ENCODE measurements around the gene CXorf66. TPM values are rescaled to one million over a fixed set of nuclear protein-coding genes. Genes with fewer than 3 reads are reported as not detected.

Gene CXorf66
- total RNA-seq, 5 donors from 2014 or later (not counting 1 experiment from before 2014, with no cell fraction given) = not detected

DNA sequence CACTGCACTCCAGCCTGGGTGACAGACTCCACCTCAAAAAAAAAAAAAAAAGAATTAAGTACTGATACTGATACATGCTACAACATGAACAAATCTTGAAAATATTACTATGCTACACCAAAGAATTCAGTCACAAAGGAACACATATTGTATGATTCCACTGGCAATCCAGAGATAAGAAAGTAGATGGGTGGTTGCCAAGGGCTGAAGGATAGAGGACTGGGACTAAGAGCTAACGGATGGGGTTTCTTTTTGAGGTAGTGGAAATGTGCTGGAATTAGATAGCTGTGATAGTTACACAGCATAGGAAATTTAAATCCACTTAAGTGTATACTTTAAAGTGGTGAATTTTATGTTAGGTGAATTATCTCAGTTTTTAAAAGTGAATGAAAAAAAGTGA lies 45.0 kb downstream of the CXorf66 start:
- ChIA-PET POLR2A (no interaction called here), CTCF (interaction anchor here in 1 of 2 donors (0.7 to 1.1 kb wide), 2 partner anchors 10 to 144 kb away, joined by 3 read pairs; no protein-coding TSS in a partner anchor)
- H3K27me3 ChIP-seq (replicated peaks in 1 of 2; ENCODE audit: control insufficient read depth in 2 of 2, extremely low read depth in 1 of 2, insufficient read depth in 2 of 2, low read length in 1 of 2) = no peaks in the 10 kb centered on the region
- peaks cover 7% of the 10 kb centered on the region for H3K36me3 Mint-ChIP-seq
- no peak overlapping the region for H3K27ac Mint-ChIP-seq
- H3K27me3 Mint-ChIP-seq = no peaks in the 10 kb centered on the region
- no CpG with 5 or more reads among the region's 1 CpG for WGBS (ENCODE audit: insufficient coverage)
- H3K4me1 Mint-ChIP-seq = peaks cover 4 to 35% (median 23%) of the 10 kb centered on the region in 3 donors
- no peak overlapping the region for H3K4me3 ChIP-seq (ENCODE audit: control insufficient read depth in 1 of 2, extremely low read depth in 1 of 2, low read length in 1 of 2)
- H3K9me3 Mint-ChIP-seq = no peaks in the 10 kb centered on the region
- H3K4me3 Mint-ChIP-seq = no peak overlapping the region
- no peak for ATAC-seq (replicated peaks in 1 of 4)
- no peak for DNase-seq
- no peaks in the 10 kb centered on the region for H3K36me3 ChIP-seq (ENCODE audit: control insufficient read depth in 2 of 2, extremely low read depth in 1 of 2, insufficient read depth in 1 of 2, low read length in 1 of 2)
- H3K4me1 ChIP-seq (ENCODE audit: control insufficient read depth in 1 of 2, extremely low read depth in 1 of 2, insufficient read depth in 2 of 2, low read length in 2 of 2) = no peaks in the 10 kb centered on the region
- H3K27ac ChIP-seq (ENCODE audit: low read length) = no peak overlapping the region
- H3K9me3 ChIP-seq = no peaks in the 10 kb centered on the region

DNA sequence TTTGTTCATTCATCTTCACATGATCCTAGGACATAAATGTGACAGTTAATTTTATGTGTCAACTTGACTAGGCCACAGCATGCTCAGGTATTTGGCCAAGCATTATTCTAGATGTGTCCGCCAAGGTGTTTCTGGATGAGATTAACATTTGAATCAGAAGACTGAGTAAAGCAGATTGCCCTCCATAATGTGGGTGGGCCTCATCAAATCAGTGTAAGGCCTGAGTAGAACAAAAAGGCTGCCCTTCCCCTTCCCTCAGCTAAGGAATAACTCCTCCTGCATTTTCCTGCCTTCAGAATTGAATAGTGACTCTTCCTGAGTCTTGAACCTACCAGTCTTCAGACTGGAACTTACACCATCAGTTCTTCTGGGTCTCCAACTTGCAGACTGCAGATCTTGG lies 50.9 kb downstream of the CXorf66 start:
- Mint-ChIP-seq H3K27me3 (peaks cover 0 to 9% of the 10 kb centered on the region in 2 donors), H3K9me3 (no peaks in the 10 kb centered on the region), H3K4me3 (no peak overlapping the region), H3K27ac (no peak overlapping the region), H3K4me1 (peaks cover 17 to 33% (median 22%) of the 10 kb centered on the region in 3 donors), H3K36me3 (peaks cover 11% of the 10 kb centered on the region)
- H3K4me3 ChIP-seq (ENCODE audit: control insufficient read depth in 1 of 2, extremely low read depth in 1 of 2, low read length in 1 of 2) = no peak overlapping the region
- ATAC-seq (replicated peaks in 1 of 4) (no peak), DNase-seq (no peak)
- H3K27me3 ChIP-seq (replicated peaks in 1 of 2; ENCODE audit: control insufficient read depth in 2 of 2, extremely low read depth in 1 of 2, insufficient read depth in 2 of 2, low read length in 1 of 2) = no peaks in the 10 kb centered on the region
- POLR2A ChIA-PET = no interaction called here
- H3K9me3 ChIP-seq = no peaks in the 10 kb centered on the region
- CTCF ChIA-PET = no interaction called here
- no peak overlapping the region for H3K27ac ChIP-seq (ENCODE audit: low read length)
- H3K36me3 ChIP-seq (ENCODE audit: control insufficient read depth in 2 of 2, extremely low read depth in 1 of 2, insufficient read depth in 1 of 2, low read length in 1 of 2) = no peaks in the 10 kb centered on the region
- no peaks in the 10 kb centered on the region for H3K4me1 ChIP-seq (ENCODE audit: control insufficient read depth in 1 of 2, extremely low read depth in 1 of 2, insufficient read depth in 2 of 2, low read length in 2 of 2)
- no CpG with 5 or more reads among the region's 1 CpG for WGBS (ENCODE audit: insufficient coverage)

DNA sequence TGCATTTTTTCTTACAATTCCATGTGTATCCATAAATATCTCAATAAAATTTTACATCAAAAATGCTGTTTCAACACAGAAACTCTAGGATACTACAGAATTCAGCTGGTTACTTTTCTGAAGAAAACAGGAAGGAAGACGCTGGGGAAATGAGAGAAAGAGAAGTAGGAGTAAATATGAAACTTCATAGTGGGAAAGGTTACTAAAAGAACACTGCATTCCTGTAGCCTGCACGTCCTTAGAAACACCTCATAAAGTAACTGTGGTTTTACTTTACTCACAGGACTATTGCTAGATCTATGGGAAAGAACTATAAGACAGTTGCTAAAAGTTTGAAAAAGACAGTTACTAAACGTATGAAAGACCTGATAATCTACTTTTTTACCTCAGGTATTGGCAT lies 55.6 kb downstream of the CXorf66 start:
- H3K27me3 ChIP-seq (replicated peaks in 1 of 2; ENCODE audit: control insufficient read depth in 2 of 2, extremely low read depth in 1 of 2, insufficient read depth in 2 of 2, low read length in 1 of 2) = no peaks in the 10 kb centered on the region
- H3K4me3 Mint-ChIP-seq = no peak overlapping the region
- no peaks in the 10 kb centered on the region for H3K36me3 ChIP-seq (ENCODE audit: control insufficient read depth in 2 of 2, extremely low read depth in 1 of 2, insufficient read depth in 1 of 2, low read length in 1 of 2)
- H3K27ac ChIP-seq (ENCODE audit: low read length) = no peak overlapping the region
- peaks cover 0 to 15% of the 10 kb centered on the region in 2 donors for H3K27me3 Mint-ChIP-seq
- peaks cover 2 to 4% of the 10 kb centered on the region in 2 experiments for H3K4me1 ChIP-seq (ENCODE audit: control insufficient read depth in 1 of 2, extremely low read depth in 1 of 2, insufficient read depth in 2 of 2, low read length in 2 of 2)
- peaks cover 34 to 48% (median 41%) of the 10 kb centered on the region in 3 donors for H3K4me1 Mint-ChIP-seq
- H3K9me3 Mint-ChIP-seq = no peaks in the 10 kb centered on the region
- no CpG with 5 or more reads among the region's 3 CpGs for WGBS (ENCODE audit: insufficient coverage)
- H3K36me3 Mint-ChIP-seq = peaks cover 10% of the 10 kb centered on the region
- no peak overlapping the region for H3K27ac Mint-ChIP-seq
- no peak for ATAC-seq (replicated peaks in 1 of 4)
- no peak for DNase-seq
- no peaks in the 10 kb centered on the region for H3K9me3 ChIP-seq
- no peak overlapping the region for H3K4me3 ChIP-seq (ENCODE audit: control insufficient read depth in 1 of 2, extremely low read depth in 1 of 2, low read length in 1 of 2)
- POLR2A ChIA-PET = no interaction called here
- CTCF ChIA-PET = no interaction called here

DNA sequence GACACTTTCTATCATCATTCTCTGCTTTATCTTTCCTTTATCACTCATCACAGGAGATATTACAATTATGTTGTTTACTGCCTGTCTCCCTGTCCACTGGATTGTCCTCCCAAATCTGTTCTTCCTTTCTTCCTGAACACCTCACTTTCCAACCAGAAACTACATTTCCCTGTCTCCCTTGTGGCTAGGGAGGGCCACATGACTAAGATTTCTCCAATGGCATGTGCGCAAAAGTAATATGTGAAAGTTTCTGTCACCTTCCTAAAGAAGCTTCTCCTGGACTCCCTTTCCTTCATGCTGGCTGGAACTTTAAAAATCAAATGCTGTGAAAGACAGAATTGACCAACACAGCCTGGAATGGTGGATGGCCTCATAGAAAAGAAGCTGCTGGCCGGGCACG lies 58.2 kb downstream of the CXorf66 start:
- WGBS (ENCODE audit: insufficient coverage) = 100% methylated on average over 1 of the region's 3 CpGs
- CTCF ChIA-PET = no interaction called here
- POLR2A ChIA-PET = no interaction called here
- Histone ChIP-seq H3K4me3 (ENCODE audit: control insufficient read depth in 1 of 2, extremely low read depth in 1 of 2, low read length in 1 of 2) (no peak overlapping the region), H3K27me3 (replicated peaks in 1 of 2; ENCODE audit: control insufficient read depth in 2 of 2, extremely low read depth in 1 of 2, insufficient read depth in 2 of 2, low read length in 1 of 2) (no peaks in the 10 kb centered on the region), H3K9me3 (no peaks in the 10 kb centered on the region), H3K27ac (ENCODE audit: low read length) (no peak overlapping the region), H3K4me1 (ENCODE audit: control insufficient read depth in 1 of 2, extremely low read depth in 1 of 2, insufficient read depth in 2 of 2, low read length in 2 of 2) (peaks cover 2 to 4% of the 10 kb centered on the region in 2 experiments), H3K36me3 (ENCODE audit: control insufficient read depth in 2 of 2, extremely low read depth in 1 of 2, insufficient read depth in 1 of 2, low read length in 1 of 2) (no peaks in the 10 kb centered on the region)
- H3K9me3 Mint-ChIP-seq = no peaks in the 10 kb centered on the region
- no peak for ATAC-seq (replicated peaks in 1 of 4)
- no peak overlapping the region for H3K27ac Mint-ChIP-seq
- no peak for DNase-seq
- H3K4me3 Mint-ChIP-seq = no peak overlapping the region
- peaks cover 29 to 46% (median 42%) of the 10 kb centered on the region in 3 donors for H3K4me1 Mint-ChIP-seq
- H3K27me3 Mint-ChIP-seq = peaks cover 0 to 10% of the 10 kb centered on the region in 2 donors
- H3K36me3 Mint-ChIP-seq = no peaks in the 10 kb centered on the region

DNA sequence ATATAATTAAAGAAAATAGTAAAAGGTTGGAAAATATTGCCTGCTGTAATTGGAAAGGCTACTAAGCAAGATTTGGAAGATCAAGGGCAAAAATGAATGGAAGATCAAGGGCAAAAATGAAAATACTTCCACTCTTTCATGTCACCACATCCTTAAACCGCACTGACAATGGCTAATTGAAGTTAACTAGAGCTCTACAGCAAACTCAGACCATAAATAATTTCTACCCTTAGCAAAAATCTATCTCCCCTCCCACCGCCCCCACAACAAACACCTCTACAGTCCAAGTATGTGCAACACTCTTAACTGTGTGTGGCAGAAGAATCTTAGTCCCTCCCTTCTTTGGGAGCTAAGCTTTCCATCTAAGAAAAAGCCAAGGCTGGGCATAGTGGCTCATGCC lies 59.6 kb downstream of the CXorf66 start:
- Mint-ChIP-seq H3K27ac (no peak overlapping the region), H3K4me3 (no peak overlapping the region), H3K9me3 (no peaks in the 10 kb centered on the region), H3K4me1 (peaks cover 30 to 39% (median 36%) of the 10 kb centered on the region in 3 donors), H3K27me3 (peaks cover 0 to 10% of the 10 kb centered on the region in 2 donors), H3K36me3 (no peaks in the 10 kb centered on the region)
- CTCF ChIA-PET = no interaction called here
- ATAC-seq (replicated peaks in 1 of 4) (no peak), DNase-seq (no peak)
- peaks cover 2 to 4% of the 10 kb centered on the region in 2 experiments for H3K4me1 ChIP-seq (ENCODE audit: control insufficient read depth in 1 of 2, extremely low read depth in 1 of 2, insufficient read depth in 2 of 2, low read length in 2 of 2)
- H3K4me3 ChIP-seq (ENCODE audit: control insufficient read depth in 1 of 2, extremely low read depth in 1 of 2, low read length in 1 of 2) = no peak overlapping the region
- H3K36me3 ChIP-seq (ENCODE audit: control insufficient read depth in 2 of 2, extremely low read depth in 1 of 2, insufficient read depth in 1 of 2, low read length in 1 of 2) = no peaks in the 10 kb centered on the region
- H3K27ac ChIP-seq (ENCODE audit: low read length) = no peak overlapping the region
- no peaks in the 10 kb centered on the region for H3K9me3 ChIP-seq
- WGBS (ENCODE audit: insufficient coverage) = 60% methylated on average over 1 of the region's 2 CpGs
- no peaks in the 10 kb centered on the region for H3K27me3 ChIP-seq (replicated peaks in 1 of 2; ENCODE audit: control insufficient read depth in 2 of 2, extremely low read depth in 1 of 2, insufficient read depth in 2 of 2, low read length in 1 of 2)
- POLR2A ChIA-PET = interaction anchor here in 1 of 2 donors (0.7 kb wide), 1 partner anchor 9 kb away, joined by 5 read pairs; no protein-coding TSS in a partner anchor

Other genes starting within 250 kb of the CXorf66 start
- 10 to 100 TPM; 18.4 to 27.1 (median 23.1) TPM for gene ATP11C, start 32.5 kb downstream of the CXorf66 start, total RNA-seq